K562 (cell line): ENCODE measurements around the gene EFNA5. TPM values are rescaled to one million over a fixed set of nuclear protein-coding genes. Genes with fewer than 3 reads are reported as not detected.

Source experiments
- ATAC-seq: fragments of 200-7000 bp; cut with Tn5 transposase; 3 replicates; pipeline ENCODE4 v1.9.1; 2020; ENCODE audit warnings: moderate library complexity
- BruUV-seq: library from RNA; stranded (reverse); fragments of 400-500 nt; replicated peaks from 2 replicates; lab custom pipeline; 2021; lab: Mats Ljungman, UMichigan
- CTCF ChIA-PET: fragments of 300-600 bp; formaldehyde crosslinking; extraction: SDS; loops from one replicate; lab custom pipeline; 2021; ENCODE audit warnings: low intra/inter-chr PET ratio; lab: Yijun Ruan, JAX
- POLR2A ChIA-PET: fragments of 300-600, 350-650 bp; sonication (Branson Sonifier 250); formaldehyde crosslinking; extraction: SDS; loops from one replicate; lab custom pipeline; 2021; ENCODE audit warnings: antibody characterized with exemption, inconsistent platforms; lab: Yijun Ruan, JAX
- DNase-seq, 4 experiments: peaks; one replicate each; pipeline versions ENCODE4 v3.0.0 to v3.0.0-alpha.2; 2011 to 2018; ENCODE audit warnings: low spot score in 3 of 4, mixed read lengths in 3 of 4; ENCODE audit errors: extremely low read depth in 1 of 4
- FAIRE-seq: peaks from 2 replicates; lab custom pipeline; 2011; peaks lifted over from hg19 to GRCh38; lab: Jason Lieb, UNC
- H2AFZ ChIP-seq: 2 replicates; pipeline ENCODE4 v1.6.0; 2011; ENCODE audit warnings: low read depth, low read length, control low read depth, inconsistent platforms
- H3K27ac ChIP-seq: fragments of 200-600 bp; 3 replicates; pipeline ENCODE4 v1.8.0; 2011; ENCODE audit warnings: low read depth, mild to moderate bottlenecking, control low read depth, inconsistent platforms, low read length, moderate library complexity, mixed read lengths; ENCODE audit errors: extremely low read depth
- H3K27me3 ChIP-seq, 2 experiments: fragments of 300-600 bp in 1 of 2; 2 replicates in 1 of 2; 3 replicates in 1 of 2; pipeline versions ENCODE4 v1.6.0 to v1.8.0; 2011; ENCODE audit warnings: inconsistent platforms in 2 of 2, low read length in 2 of 2, mild to moderate bottlenecking in 1 of 2, mixed read lengths in 1 of 2, moderate library complexity in 1 of 2; ENCODE audit not compliant: control insufficient read depth in 2 of 2, insufficient read depth in 2 of 2
- H3K36me3 ChIP-seq: fragments of 300-600 bp; 3 replicates; pipeline ENCODE4 v1.8.0; 2011; ENCODE audit warnings: mild to moderate bottlenecking, low read length, inconsistent platforms; ENCODE audit not compliant: control insufficient read depth, insufficient read depth
- H3K4me1 ChIP-seq, 2 experiments: fragments of 200-600 bp in 1 of 2; replicated peaks in 1 of 2; 2 replicates in 1 of 2; 3 replicates in 1 of 2; pipeline versions ENCODE4 v1.5.1 to v1.8.0; 2011; ENCODE audit warnings: inconsistent platforms in 2 of 2, low read length in 2 of 2, mild to moderate bottlenecking in 1 of 2, mixed read lengths in 1 of 2, moderate library complexity in 1 of 2; ENCODE audit not compliant: control insufficient read depth in 2 of 2, insufficient read depth in 2 of 2
- H3K4me2 ChIP-seq: 2 replicates; pipeline ENCODE4 v1.6.1; 2011; ENCODE audit warnings: low read length, control low read depth, inconsistent platforms, mixed read lengths; ENCODE audit not compliant: insufficient read depth
- H3K4me3 ChIP-seq: fragments of 200-600 bp; sonication (generic), shearing (Covaris generic); 2 replicates; pipeline ENCODE4 v1.5.1; 2016; ENCODE audit warnings: control low read depth, inconsistent platforms
- H3K79me2 ChIP-seq: fragments of 200-600 bp; 3 replicates; pipeline ENCODE4 v1.8.0; 2011; ENCODE audit warnings: low read length, inconsistent platforms; ENCODE audit not compliant: control insufficient read depth, insufficient read depth
- H3K9ac ChIP-seq, 2 experiments: 2 replicates each; pipeline versions ENCODE4 v1.6.0 to v1.6.1; 2011; ENCODE audit warnings: low read depth in 2 of 2, low read length in 2 of 2, control low read depth in 1 of 2, inconsistent platforms in 1 of 2, mild to moderate bottlenecking in 1 of 2, mixed read lengths in 1 of 2; ENCODE audit not compliant: insufficient read depth in 1 of 2
- H3K9me1 ChIP-seq: one replicate; pipeline ENCODE4 v1.6.0; 2011; ENCODE audit warnings: inconsistent platforms, mild to moderate bottlenecking, low read length, moderate library complexity; ENCODE audit not compliant: control insufficient read depth, insufficient read depth
- H3K9me3 ChIP-seq: replicated peaks from 2 replicates; pipeline ENCODE4 v1.5.1; 2011; ENCODE audit warnings: low read depth, low read length, inconsistent platforms; ENCODE audit not compliant: control insufficient read depth, insufficient read depth
- H4K20me1 ChIP-seq: replicated peaks from 2 replicates; pipeline ENCODE4 v1.6.1; 2011; ENCODE audit warnings: low read length, inconsistent platforms, mixed read lengths; ENCODE audit not compliant: control insufficient read depth, insufficient read depth
- E2F5 ChIP-seq: sonication (generic); formaldehyde crosslinking; IDR thresholded peaks from 2 replicates; pipeline ENCODE4 v1.8.0; 2022; ENCODE audit warnings: mild to moderate bottlenecking, missing genetic modification reagents
- WGBS: fragments of 100-300 bp; shearing (Covaris generic); methylation state at CpG from one replicate; pipeline ENCODE4 v1.1.6; 2016; ENCODE audit warnings: low coverage, mixed read lengths; ENCODE audit not compliant: insufficient coverage; ENCODE audit errors: missing lambda C conversion rate; 5-methylcytosine and 5-hydroxymethylcytosine counted together
- in situ Hi-C: fragments of 300-500 bp; cut with MboI; formaldehyde crosslinking; loops from 4 replicates; pipeline ENCODE4 v1.15.0; 2018; ENCODE audit warnings: inconsistent platforms, mixed read lengths
- intact Hi-C: fragments of 100-400 bp; cut with micrococcal nuclease; formaldehyde crosslinking; loops from 2 replicates; pipeline ENCODE4 v1.14.2; 2022
- polyA plus RNA-seq, 8 experiments: library from polyadenylated mRNA; depleted of rRNA in 4 of 8; stranded (reverse) in 5 of 8; unstranded in 3 of 8; fragments of >200 nt; fragmentation: Nextera tagmentation in 2 of 8; fragmentation: Illumina TruSeq in 1 of 8; extraction: Ambion mirVana in 2 of 8; extraction: Trizol in 1 of 8; gene quantifications; 2 replicates each; pipeline versions ENCODE4 v1.2.1 to v1.2.3, GENCODE V29; 2011 to 2014; ENCODE audit warnings: inconsistent platforms in 1 of 8, missing spikeins in 1 of 8
- total RNA-seq, 7 experiments: library from RNA; depleted of rRNA in 6 of 7; stranded (reverse); fragments of >200 nt in 6 of 7; fragmentation: Illumina TruSeq in 2 of 7; extraction: Trizol in 2 of 7; gene quantifications; 2 replicates each; pipeline versions ENCODE4 v1.2.1 to v1.2.3, GENCODE V29; 2011 to 2021; ENCODE audit warnings: low replicate concordance in 1 of 7

EFNA5 gene
- total and polyA plus RNA-seq, 9 of the 15 experiments (the other 6 are each of a cell fraction or from before 2014, with no cell fraction given), result 0.20 TPM; not detected in 8

GRCh38 chr5:107669096-107670031 is 1.4 kb downstream of the EFNA5 start:
- intact Hi-C loops, result loop anchor here (10.0 kb wide), 2 partner anchors 425 to 675 kb away; no protein-coding TSS in a partner anchor
- Histone ChIP-seq H2AFZ (no peak overlapping the region), H4K20me1 (no peaks in the 10 kb centered on the region), H3K4me3 (no peak overlapping the region), H3K79me2 (no peaks in the 10 kb centered on the region), H3K9ac (no peak overlapping the region), H3K36me3 (no peaks in the 10 kb centered on the region), H3K27me3 (no peaks in the 10 kb centered on the region; a peak in 1 of 5 replicates), H3K9me3 (no peaks in the 10 kb centered on the region), H3K4me1 (peaks cover 0 to 10% of the 10 kb centered on the region in 2 experiments; a peak in 2 of 5 replicates), H3K4me2 (no peak overlapping the region), H3K9me1 (no peaks in the 10 kb centered on the region), H3K27ac (no peak overlapping the region)
- ChIA-PET CTCF (no interaction called here), POLR2A (no interaction called here)
- BruUV-seq, result no TSS peak
- no peak for ATAC-seq
- DNase-seq, result no peak
- no peak for TF ChIP-seq E2F5 (CRISPR knock-in tag)
- no peak for FAIRE-seq
- in situ Hi-C loops, result no loop called here
- WGBS, result 9% methylated on average over 38 of the region's 60 CpGs
